ENCODE data around the gene S100A9.

DNA sequence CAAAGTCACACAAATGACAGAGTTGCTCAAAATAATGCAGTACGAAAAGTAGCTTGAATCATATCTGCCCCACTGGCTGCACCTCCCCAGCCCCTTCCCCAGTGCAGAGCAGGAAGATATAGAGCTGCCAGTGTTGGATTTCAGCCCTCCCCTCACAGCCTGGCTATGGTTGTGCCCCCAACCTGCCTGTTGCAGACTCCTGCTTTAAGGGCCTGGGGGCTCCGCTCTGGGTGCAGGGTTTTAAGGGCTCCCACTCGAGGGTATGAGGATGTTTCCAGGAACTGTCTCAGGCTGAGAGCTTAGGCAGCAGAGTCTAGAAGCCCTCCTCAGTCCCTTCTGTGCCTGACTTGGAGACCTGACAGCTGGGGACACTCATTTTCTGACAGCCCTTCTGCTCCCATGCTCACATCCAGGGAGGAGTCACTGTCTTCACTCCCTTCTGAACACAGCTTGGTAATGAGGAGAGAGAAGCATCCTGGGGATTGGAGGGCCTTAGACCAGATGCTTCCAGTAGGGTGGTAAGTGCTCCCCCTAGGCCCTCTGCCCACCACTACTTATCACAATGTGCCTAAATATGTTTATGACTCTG, 4.6 kb downstream of the S100A9 start:
- TF ChIP-seq POLR2AphosphoS5 (IDR thresholded peaks at IDR 0.05; ENCODE audit: low read depth, low read length), result no peak
- TF ChIP-seq, protein P1, sequence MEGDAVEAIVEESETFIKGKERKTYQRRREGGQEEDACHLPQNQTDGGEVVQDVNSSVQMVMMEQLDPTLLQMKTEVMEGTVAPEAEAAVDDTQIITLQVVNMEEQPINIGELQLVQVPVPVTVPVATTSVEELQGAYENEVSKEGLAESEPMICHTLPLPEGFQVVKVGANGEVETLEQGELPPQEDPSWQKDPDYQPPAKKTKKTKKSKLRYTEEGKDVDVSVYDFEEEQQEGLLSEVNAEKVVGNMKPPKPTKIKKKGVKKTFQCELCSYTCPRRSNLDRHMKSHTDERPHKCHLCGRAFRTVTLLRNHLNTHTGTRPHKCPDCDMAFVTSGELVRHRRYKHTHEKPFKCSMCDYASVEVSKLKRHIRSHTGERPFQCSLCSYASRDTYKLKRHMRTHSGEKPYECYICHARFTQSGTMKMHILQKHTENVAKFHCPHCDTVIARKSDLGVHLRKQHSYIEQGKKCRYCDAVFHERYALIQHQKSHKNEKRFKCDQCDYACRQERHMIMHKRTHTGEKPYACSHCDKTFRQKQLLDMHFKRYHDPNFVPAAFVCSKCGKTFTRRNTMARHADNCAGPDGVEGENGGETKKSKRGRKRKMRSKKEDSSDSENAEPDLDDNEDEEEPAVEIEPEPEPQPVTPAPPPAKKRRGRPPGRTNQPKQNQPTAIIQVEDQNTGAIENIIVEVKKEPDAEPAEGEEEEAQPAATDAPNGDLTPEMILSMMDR (IDR thresholded peaks at IDR 0.05), result no peak
- TF ChIP-seq, protein P2, sequence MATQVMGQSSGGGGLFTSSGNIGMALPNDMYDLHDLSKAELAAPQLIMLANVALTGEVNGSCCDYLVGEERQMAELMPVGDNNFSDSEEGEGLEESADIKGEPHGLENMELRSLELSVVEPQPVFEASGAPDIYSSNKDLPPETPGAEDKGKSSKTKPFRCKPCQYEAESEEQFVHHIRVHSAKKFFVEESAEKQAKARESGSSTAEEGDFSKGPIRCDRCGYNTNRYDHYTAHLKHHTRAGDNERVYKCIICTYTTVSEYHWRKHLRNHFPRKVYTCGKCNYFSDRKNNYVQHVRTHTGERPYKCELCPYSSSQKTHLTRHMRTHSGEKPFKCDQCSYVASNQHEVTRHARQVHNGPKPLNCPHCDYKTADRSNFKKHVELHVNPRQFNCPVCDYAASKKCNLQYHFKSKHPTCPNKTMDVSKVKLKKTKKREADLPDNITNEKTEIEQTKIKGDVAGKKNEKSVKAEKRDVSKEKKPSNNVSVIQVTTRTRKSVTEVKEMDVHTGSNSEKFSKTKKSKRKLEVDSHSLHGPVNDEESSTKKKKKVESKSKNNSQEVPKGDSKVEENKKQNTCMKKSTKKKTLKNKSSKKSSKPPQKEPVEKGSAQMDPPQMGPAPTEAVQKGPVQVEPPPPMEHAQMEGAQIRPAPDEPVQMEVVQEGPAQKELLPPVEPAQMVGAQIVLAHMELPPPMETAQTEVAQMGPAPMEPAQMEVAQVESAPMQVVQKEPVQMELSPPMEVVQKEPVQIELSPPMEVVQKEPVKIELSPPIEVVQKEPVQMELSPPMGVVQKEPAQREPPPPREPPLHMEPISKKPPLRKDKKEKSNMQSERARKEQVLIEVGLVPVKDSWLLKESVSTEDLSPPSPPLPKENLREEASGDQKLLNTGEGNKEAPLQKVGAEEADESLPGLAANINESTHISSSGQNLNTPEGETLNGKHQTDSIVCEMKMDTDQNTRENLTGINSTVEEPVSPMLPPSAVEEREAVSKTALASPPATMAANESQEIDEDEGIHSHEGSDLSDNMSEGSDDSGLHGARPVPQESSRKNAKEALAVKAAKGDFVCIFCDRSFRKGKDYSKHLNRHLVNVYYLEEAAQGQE (IDR thresholded peaks at IDR 0.05; ENCODE audit: insufficient read depth in 1 of 2, low read depth in 2 of 2, low read length in 1 of 2), result no peak

Measured in Panc1 (cell line).